Fibroblast of lung (primary cell): ENCODE data around the gene RAPGEF5.

Experiments used
- CTCF ChIP-seq, 2 donors: IDR thresholded peaks in 1 of 2; conservative IDR thresholded peaks in 1 of 2; 1 replicate in 1 of 2; 2 replicates in 1 of 2; pipeline ENCODE4 v1.5.1; 2011 to 2012; ENCODE audit warnings: low read length in 2 of 2, control low read depth in 1 of 2, inconsistent platforms in 1 of 2, low read depth in 1 of 2, mild to moderate bottlenecking in 1 of 2
- EZH2 ChIP-seq: IDR thresholded peaks from 2 replicates; pipeline ENCODE4 v1.5.1; 2012; ENCODE audit warnings: low read length, control low read depth, mild to moderate bottlenecking; ENCODE audit errors: missing control alignments

GRCh38 chr7:22268884-22269421 lies 88.0 kb downstream of the RAPGEF5 start:
- TF ChIP-seq CTCF (conservative IDR thresholded peaks at IDR 0.05 in 1 of 2, IDR thresholded peaks at IDR 0.05 in 1 of 2; ENCODE audit: low read depth in 1 of 2, low read length in 2 of 2): no peak
- TF ChIP-seq EZH2: no peak
